ENCODE measurements around the gene DDC. TPM values are rescaled to one million over a fixed set of nuclear protein-coding genes. Genes with fewer than 3 reads are reported as not detected.

Gene DDC
- total and polyA plus RNA-seq, 10 donors, result 0.03 to 0.55 (median 0.29) TPM; not detected in 4

DNA sequence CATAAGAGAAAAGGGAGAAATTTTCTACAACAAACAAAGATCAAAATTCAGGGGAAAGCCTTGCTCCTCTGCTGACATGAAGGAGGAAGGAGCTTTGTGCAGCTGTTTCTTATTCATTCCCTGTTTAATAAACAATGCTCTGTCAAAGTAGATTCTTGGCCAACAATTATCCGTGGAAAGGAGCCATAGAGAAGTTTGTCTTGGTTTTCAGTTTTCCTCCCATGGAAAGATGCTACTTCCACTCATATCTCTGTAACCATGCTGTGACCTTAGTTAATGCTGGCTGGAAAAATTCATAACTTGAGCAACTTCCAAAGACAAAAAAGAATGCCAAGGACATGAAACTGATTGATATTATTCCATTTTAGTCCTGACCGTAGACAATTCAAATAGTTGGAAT is 8.1 kb downstream of the DDC start:
- no peak for DNase-seq
- Histone ChIP-seq H3K27ac (no peak overlapping the region), H3K36me3 (no peaks in the 10 kb centered on the region), H3K9me3 (no peaks in the 10 kb centered on the region), H3K4me3 (no peak overlapping the region), H3K4me1 (no peaks in the 10 kb centered on the region), H3K27me3 (replicated peaks in 1 of 7) (peaks cover 0 to 47% (median 0%) of the 10 kb centered on the region in 7 donors)
- WGBS, 5 donors, result 51 to 70% (median 60%) methylated on average over 2 of the region's 2 CpGs
- TF ChIP-seq POLR2A (IDR thresholded peaks at IDR 0.05), result no peak
- TF ChIP-seq POLR2AphosphoS5 (IDR thresholded peaks at IDR 0.05), result no peak
- TF ChIP-seq, protein P1, sequence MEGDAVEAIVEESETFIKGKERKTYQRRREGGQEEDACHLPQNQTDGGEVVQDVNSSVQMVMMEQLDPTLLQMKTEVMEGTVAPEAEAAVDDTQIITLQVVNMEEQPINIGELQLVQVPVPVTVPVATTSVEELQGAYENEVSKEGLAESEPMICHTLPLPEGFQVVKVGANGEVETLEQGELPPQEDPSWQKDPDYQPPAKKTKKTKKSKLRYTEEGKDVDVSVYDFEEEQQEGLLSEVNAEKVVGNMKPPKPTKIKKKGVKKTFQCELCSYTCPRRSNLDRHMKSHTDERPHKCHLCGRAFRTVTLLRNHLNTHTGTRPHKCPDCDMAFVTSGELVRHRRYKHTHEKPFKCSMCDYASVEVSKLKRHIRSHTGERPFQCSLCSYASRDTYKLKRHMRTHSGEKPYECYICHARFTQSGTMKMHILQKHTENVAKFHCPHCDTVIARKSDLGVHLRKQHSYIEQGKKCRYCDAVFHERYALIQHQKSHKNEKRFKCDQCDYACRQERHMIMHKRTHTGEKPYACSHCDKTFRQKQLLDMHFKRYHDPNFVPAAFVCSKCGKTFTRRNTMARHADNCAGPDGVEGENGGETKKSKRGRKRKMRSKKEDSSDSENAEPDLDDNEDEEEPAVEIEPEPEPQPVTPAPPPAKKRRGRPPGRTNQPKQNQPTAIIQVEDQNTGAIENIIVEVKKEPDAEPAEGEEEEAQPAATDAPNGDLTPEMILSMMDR (IDR thresholded peaks at IDR 0.05 in 8 of 11, conservative IDR thresholded peaks at IDR 0.05 in 3 of 11), result no peak
- intact Hi-C loops (cut with DNase I; ENCODE audit: low total_unique reads), result no loop called here

DNA sequence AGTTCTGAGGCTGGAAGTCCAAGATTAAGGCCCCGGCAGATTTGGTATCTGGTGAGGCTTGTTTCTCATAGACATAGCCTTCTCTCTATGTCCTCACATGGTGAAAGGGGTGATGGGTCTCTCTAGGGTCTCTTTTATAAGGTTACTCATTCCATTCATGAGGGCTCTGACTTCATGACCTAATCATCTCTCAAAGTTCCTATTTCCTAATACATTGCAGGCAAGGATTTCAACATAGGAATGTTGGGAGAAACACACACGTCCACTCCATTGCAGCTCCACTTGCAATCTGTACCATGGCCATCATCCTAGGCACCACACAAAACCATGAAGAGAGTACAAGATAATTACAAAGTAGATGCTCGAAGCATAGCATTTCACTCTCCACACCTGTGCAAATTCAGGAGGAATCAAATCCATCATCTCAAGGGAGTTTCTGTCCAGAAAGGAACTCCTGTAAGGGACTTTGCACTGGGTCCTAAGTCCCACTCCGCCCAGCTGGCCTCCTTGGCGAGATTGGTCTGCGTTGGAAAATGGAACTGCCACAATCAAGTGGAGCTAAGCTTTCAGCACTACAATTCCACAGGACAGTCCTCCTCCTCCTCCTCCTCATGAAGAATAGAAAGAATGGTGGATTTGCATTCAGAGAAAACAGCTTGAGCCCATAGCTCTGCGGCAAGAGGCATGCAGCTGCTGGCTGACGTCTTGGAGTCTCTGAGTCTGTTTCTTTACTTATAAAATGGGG is 8.8 kb downstream of the DDC start:
- H3K27me3 ChIP-seq (replicated peaks in 1 of 7), result peaks cover 0 to 47% (median 0%) of the 10 kb centered on the region in 7 donors
- intact Hi-C loops (cut with DNase I; ENCODE audit: low total_unique reads), result no loop called here
- no peak for DNase-seq
- H3K27ac ChIP-seq, result no peak overlapping the region
- TF ChIP-seq, protein P1 (IDR thresholded peaks at IDR 0.05 in 8 of 11, conservative IDR thresholded peaks at IDR 0.05 in 3 of 11), result no peak
- no peak for TF ChIP-seq POLR2A (IDR thresholded peaks at IDR 0.05)
- TF ChIP-seq POLR2AphosphoS5 (IDR thresholded peaks at IDR 0.05), result no peak
- no peaks in the 10 kb centered on the region for H3K36me3 ChIP-seq
- 72 to 83% (median 76%) methylated on average over 8 of the region's 8 CpGs for WGBS, 5 donors
- no peak overlapping the region for H3K4me3 ChIP-seq
- no peaks in the 10 kb centered on the region for H3K9me3 ChIP-seq
- H3K4me1 ChIP-seq, result no peaks in the 10 kb centered on the region

DNA sequence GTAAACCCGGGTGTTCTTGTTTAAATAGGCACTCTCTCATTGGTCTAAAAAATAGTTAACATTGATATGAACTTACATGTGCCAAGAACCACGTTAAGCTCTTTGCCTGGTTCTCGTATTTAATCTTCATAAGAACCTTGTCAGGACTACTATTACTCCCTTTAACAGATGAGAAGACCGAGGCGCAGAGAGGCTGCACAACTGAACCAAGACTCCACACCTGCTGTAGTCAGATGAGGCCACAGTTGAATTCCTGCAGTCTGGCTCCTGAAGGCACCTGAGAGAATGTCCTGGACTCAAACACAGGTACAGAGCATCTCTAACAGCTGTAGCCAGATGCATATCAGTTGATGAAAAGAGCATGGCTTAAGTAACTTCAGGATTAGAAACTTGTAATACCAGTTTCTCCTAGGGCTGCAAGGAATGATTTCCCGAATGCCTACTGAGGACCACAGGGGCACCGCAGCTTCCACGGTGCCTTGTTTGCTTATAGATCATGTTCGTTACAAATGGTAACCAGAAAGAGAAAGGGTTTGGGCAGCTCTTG is 9.5 kb downstream of the DDC start:
- Histone ChIP-seq H3K36me3 (no peaks in the 10 kb centered on the region), H3K4me1 (no peaks in the 10 kb centered on the region), H3K27ac (no peak overlapping the region), H3K4me3 (no peak overlapping the region), H3K9me3 (no peaks in the 10 kb centered on the region), H3K27me3 (replicated peaks in 1 of 7) (peaks cover 0 to 43% (median 0%) of the 10 kb centered on the region in 7 donors)
- TF ChIP-seq, protein P1 (IDR thresholded peaks at IDR 0.05 in 8 of 11, conservative IDR thresholded peaks at IDR 0.05 in 3 of 11), result no peak
- TF ChIP-seq POLR2AphosphoS5 (IDR thresholded peaks at IDR 0.05) (no peak), POLR2A (IDR thresholded peaks at IDR 0.05) (no peak)
- no peak for DNase-seq
- intact Hi-C loops (cut with DNase I; ENCODE audit: low total_unique reads), result no loop called here
- 86 to 93% (median 87%) methylated on average over 9 of the region's 9 CpGs for WGBS, 5 donors
